GM21723 (cell line): ENCODE results near the gene CEACAM4.

ENCODE experiments used
- ATAC-seq: cut with Tn5 transposase; IDR thresholded peaks from one replicate; pipeline ENCODE4 v1.9.1; 2021; ENCODE audit warnings: mild to moderate bottlenecking, moderate library complexity; ENCODE audit not compliant: unreplicated experiment

Gene CEACAM4

GRCh38 chr19:41617941-41618730 is 8.7 kb downstream of the CEACAM4 start:
- no peak for ATAC-seq

DNA sequence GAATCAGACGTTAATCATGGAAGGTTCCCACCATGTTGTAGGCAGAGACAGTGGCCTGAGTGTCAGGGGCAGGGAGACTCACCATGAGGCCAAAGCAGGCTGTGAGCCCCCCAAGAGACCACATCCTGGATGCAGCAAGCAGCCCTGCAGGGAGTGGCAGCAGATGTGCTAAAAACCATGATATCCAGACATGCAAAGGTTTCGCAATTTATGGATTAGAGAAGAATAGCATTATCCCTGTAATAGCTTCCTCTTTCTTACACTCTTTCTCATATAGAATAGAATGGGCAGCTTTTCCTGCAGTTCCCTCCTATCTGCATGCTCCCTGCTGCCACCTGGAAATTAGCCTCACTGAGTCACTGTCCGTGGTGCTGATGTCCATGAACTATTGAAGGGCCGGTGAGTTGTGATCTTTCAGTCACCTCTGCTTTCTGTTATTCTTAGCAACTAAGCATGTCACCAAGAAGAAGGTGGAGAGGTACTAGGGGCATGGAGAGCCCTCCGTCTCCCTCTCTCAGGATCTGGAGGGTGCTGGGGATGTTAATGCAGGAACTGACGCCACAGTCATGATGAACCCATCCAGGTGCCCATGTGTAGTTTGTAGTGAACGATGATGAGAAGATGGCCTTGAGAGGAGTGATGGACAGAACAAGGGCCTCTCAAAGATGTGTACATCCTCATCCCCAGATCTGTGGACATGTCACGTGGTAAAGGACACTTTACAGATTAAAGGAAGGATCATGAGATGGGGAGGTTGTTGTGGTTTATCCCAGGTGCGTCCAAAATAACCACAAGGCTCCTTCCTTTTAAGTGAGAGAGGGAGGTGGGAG is 9.9 kb downstream of the CEACAM4 start:
- no peak for ATAC-seq

DNA sequence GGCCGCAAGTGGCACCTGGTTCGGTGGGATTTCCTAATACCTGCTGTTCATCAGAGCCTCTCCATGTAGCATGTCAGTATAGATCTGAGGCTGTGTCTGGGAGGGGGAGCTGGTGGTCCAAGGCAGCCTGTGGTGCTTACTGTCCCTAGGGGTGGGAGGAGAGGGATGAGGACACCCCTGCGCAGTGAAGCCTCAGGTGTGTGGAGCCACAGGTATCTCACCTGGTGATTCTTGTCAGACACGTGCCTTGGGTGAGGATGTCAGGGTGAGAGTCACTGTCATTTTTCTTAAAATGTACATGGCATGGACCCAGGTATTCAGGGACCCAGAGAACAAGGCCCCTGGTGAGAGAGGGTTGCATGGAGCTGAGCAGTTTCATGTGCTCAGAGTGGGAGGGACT is 11.7 kb downstream of the CEACAM4 start:
- no peak for ATAC-seq

GRCh38 chr19:41612483-41612882 is 14.4 kb downstream of the CEACAM4 start:
- no peak for ATAC-seq

- no peak for ATAC-seq
Measured at GRCh38 chr19:41610789-41611188, 16.1 kb downstream of the CEACAM4 start.

DNA sequence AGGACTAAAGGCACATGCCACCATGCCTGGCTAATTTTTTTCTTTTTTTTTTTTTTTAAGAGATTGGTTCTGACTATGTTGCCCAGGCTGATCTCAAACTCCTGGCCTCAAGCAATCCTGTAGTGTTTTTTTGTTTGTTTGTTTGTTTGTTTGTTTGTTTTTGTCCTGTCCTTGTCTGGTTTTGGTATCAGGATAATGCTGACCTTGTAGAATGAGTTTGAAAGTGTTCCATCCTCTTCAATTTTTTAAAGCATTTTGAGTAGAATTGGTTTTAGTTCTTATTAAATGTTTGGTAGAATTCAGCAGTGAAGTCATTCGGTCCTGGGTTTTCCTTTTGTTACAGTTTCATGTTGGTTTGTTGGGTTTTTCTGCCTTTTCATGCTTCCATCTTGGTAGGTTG is 19.2 kb downstream of the CEACAM4 start:
- ATAC-seq, result no peak

DNA sequence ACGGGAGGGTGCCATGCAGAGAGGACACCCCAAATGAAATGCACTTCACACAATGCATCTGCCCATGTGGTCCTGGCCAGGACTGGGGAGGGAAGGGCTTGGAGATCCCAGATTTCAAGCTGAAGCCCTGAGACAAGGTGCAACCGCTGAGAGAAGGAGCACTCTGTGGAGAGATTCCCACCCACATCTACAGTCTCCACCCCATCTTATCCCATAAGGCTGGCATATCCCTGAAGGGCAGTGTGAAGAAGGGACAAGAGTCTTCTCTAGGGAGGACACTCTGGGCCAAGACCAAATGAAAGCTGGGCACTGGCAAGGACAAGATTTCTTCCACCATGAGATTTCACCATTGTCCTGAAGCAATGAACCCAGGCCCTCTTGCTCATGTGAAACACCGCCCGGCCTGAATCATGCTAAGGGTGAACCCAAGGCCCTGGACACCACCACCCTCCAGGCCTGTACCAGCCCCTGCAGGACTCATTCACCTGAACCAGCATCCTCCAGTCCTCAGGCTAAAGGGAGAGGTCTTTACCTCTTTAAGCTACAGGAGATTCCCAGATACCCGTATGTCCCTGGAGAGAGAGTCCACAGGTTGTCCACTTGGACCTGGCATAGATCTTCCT is 20.5 kb downstream of the CEACAM4 start:
- ATAC-seq, result no peak

- ATAC-seq, result no peak
Measured at GRCh38 chr19:41604831-41605230, 22.0 kb downstream of the CEACAM4 start.

DNA sequence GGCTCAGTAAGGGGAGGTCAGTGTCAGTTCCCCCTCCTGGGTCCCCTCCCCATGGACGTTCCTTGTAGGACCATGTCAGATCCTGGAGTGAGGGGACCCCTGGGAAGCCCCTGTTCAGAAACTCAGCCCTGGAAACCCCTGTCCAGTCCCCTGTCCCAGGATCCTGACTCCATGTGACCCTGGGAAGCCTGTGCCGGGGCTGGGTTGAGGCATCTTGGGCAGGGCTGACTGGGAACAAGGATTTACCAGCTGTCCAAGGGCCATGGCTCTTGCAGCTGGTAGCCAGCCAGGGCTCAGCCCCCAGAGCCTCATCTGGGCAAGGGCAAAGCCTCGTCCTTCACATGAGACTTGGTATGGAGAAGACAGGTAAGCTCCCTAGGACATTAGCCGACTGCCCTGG is 25.1 kb downstream of the CEACAM4 start:
- ATAC-seq, result no peak

DNA sequence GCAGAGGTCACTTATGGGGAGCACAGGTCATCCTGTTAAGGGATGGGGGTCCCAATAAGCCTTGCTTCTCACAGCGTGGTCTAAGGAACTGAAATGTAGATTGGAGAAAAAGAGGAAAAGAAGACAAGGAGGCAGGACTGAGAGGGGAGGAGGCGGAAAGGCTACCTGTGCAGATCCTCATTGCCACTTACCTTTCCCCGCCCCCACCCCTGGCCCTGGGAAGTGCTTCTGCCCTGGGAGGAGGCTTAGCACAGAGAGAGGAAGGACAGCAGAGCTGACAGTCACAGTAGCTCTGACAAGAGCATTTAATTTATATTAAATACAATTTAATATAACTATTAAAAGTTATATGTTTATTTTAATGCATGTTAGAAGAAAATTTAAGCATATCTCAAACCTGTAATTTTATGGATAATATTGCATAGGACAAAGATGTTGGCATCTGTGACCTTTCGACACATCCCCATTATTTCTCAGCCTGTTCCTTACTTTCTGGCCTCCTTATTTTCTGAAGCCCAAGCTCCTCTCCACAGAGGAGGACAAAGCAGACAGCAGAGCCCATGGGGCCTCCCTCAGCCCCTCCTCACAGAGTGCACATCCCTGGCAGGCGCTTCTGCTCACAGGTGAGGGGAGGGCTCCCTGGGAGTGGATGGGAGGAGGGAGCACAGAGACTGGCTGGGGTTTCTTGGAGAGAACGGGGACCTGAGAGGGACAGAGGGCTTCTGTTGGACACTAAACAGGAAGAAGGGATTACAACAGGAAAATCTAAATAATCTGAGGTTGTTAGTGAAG is 27.5 kb downstream of the CEACAM4 start:
- no peak for ATAC-seq

GRCh38 chr19:41597600-41598041 is 29.3 kb downstream of the CEACAM4 start:
- no peak for ATAC-seq

- ATAC-seq, result no peak
Measured at GRCh38 chr19:41595890-41596280, 31.0 kb downstream of the CEACAM4 start.

DNA sequence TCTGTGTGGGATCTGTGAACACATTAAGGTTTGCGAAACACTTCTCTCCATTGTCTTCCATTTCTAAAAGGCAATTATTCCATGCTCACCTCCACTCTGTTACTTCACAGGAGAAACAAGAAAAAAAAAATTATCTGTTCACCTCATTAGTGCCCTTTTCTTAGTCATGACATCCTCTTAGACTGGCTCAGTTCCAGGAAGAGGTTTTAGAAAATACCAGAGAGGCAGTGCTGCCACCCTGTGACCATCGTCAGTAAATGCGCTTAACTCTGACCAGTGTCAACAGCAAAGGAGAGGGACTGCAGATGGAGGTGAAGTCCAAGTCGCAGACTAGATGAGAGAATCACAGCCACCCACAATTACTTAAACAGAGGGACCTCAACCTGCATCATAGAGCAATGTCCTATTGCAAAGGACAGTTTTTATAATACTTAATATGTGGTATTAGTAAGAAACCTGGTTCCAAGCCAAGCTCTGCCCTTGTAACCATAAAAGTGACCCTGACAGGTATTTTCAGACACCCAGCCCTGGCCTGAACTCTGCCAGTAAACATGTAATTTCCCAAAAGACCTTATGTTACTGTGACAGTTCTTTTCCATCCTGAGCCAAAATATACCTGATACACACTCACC is 31.5 kb downstream of the CEACAM4 start:
- ATAC-seq, result peak; percentile 49

GRCh38 chr19:41591951-41592562 is 34.8 kb downstream of the CEACAM4 start:
- no peak for ATAC-seq

- ATAC-seq, result no peak
Measured at GRCh38 chr19:41590936-41591335, 35.9 kb downstream of the CEACAM4 start.

GRCh38 chr19:41589371-41589770 is 37.5 kb downstream of the CEACAM4 start:
- ATAC-seq, result no peak

DNA sequence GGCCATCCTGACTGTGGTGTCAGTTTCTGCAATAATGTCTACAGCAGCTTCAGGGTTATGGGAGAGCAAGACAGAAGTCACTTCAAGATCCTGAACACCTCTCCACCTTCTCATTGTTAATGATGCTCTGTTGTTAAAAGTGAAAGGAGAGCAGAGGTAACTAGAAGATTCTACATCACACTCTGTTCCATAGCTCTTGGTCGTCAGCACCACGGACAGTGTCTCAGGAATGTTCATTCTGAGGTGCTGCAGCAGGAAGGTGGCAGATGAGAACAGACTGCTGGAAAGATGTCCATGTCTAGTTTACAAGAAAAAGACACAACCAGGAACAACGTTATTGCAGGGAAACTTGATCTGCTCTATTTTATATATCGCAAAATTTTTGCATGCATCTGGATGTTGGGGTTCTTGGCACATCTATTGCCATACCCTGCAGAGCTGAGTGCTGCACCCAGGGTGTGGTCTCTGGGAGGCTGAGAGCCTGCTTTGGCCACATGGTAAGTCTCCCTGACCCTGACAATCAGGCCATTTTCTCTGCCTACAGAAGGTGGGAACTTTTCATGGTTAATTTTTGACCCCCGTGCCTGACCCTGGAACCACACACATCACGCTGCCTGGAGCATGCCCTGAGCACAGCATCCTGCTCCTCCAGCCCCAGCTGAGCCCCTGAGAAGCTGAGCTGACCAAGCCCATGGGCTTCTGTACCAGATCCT is 38.2 kb downstream of the CEACAM4 start:
- ATAC-seq, result no peak

DNA sequence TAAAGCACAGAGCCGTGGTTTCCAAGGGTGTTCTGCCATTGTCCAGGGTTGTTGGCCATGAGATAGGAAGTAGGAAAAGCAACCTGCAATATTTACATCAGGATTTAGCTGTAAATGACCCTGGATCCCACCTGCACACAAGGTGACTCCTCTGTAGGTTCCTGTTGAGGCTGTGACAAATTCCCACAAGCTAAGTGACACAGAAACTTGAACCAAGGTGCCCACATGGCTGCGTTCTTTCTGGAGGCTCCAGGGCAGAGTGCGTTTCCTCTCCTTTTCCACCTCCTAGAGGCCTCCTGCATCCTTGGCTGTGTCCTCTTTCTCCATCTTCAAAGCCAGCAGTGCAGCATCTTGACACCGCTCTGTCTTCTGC is 39.0 kb downstream of the CEACAM4 start:
- ATAC-seq, result no peak

DNA sequence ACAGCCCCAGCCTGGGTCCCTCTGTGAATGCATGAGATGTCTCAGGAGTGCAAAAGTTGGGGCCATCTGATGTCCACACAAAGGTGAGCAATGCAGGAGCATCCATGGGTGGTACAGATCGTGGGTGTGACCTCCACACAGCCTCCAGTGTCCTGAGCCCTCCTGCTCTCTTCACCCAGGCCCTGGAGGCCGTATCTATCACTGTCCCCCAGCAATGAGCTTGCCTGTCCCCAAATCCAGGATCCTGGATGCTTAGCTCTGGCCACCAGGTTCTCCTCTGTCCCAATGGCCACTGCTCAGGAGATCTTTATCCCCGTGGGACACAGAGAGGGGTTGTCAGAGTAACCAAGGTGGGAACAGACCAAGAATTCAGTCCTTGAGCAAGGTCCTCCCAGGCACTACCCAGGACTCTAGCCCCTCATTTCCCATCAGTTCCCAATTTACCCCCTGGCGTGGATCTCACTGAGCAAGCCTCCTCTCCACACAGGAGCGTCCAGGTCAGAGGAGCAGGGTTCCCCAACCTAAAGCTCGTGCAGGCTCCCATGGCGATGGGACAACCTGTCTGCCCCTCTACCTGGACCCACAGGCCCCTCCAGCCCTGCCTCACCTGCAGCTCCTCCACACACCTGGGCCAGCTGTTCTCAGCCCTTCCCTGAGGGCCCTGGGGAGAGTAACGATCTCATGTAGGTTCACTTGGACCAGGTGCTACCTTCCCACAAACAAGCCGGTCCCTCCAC is 39.6 kb downstream of the CEACAM4 start:
- ATAC-seq, result no peak
